K562 (cell line): Measurements from ENCODE around the gene CPSF7. TPM values are rescaled to one million over a fixed set of nuclear protein-coding genes. Genes with fewer than 3 reads are reported as not detected.

Experiments
- BRD4 ChIP-seq: fragments of 200-600 bp; sonication (generic); IDR thresholded peaks from 2 replicates; pipeline ENCODE4 v1.6.1; 2017; ENCODE audit warnings: inconsistent platforms
- CREBBP ChIP-seq: IDR thresholded peaks from one replicate; pipeline ENCODE4 v1.6.1; 2012; ENCODE audit warnings: low read depth, mild to moderate bottlenecking, control low read depth, inconsistent platforms, low read length
- E2F3 ChIP-seq: fragments of 250-450 bp; sonication (Bioruptor Pico); IDR thresholded peaks from 2 replicates; pipeline ENCODE4 v1.4.0; 2020; ENCODE audit warnings: mild to moderate bottlenecking
- FOXK2 ChIP-seq, 2 experiments: fragments of 450-650 bp; IDR thresholded peaks in 1 of 2; conservative IDR thresholded peaks in 1 of 2; 2 replicates each; pipeline ENCODE4 v1.6.1; 2016; ENCODE audit warnings: low read depth in 2 of 2, mild to moderate bottlenecking in 1 of 2
- GABPB1 ChIP-seq: sonication (generic); formaldehyde crosslinking; IDR thresholded peaks from 2 replicates; pipeline ENCODE4 v1.8.0; 2022; ENCODE audit warnings: mild to moderate bottlenecking, missing genetic modification reagents
- GABPB2 ChIP-seq: fragments of 250-450 bp; sonication (Bioruptor Pico); conservative IDR thresholded peaks from 2 replicates; pipeline ENCODE4 v1.5.1; 2021; ENCODE audit warnings: mild to moderate bottlenecking
- MCM2 ChIP-seq: fragments of 450-650 bp; IDR thresholded peaks from 2 replicates; pipeline ENCODE4 v1.6.1; 2017; ENCODE audit warnings: low read depth, mild to moderate bottlenecking
- NONO ChIP-seq, 2 experiments: fragments of 200-400 bp in 1 of 2; fragments of 450-650 bp in 1 of 2; formaldehyde crosslinking in 1 of 2; IDR thresholded peaks; 2 replicates each; pipeline ENCODE4 v1.6.1; 2017; ENCODE audit warnings: low read depth in 2 of 2, mild to moderate bottlenecking in 2 of 2, moderate library complexity in 2 of 2, low read length in 1 of 2
- RBM22 ChIP-seq: fragments of 200-400 bp; formaldehyde crosslinking; IDR thresholded peaks from 2 replicates; pipeline ENCODE4 v1.6.1; 2018; ENCODE audit warnings: low read length, low read depth; ENCODE audit not compliant: poor library complexity, severe bottlenecking
- TAF15 ChIP-seq: fragments of 200-400 bp; formaldehyde crosslinking; IDR thresholded peaks from 2 replicates; pipeline ENCODE4 v1.6.1; 2017; ENCODE audit warnings: mild to moderate bottlenecking, low read depth, low read length, moderate library complexity
- TCFL5 ChIP-seq: fragments of 250-450 bp; sonication (Bioruptor Pico); conservative IDR thresholded peaks from 2 replicates; pipeline ENCODE4 v1.6.1; 2021; ENCODE audit warnings: mild to moderate bottlenecking, moderate library complexity, matching md5 sums
- THAP7 ChIP-seq: fragments of 250-450 bp; sonication (Bioruptor Pico); IDR thresholded peaks from 2 replicates; pipeline ENCODE4 v1.5.0; 2021
- VEZF1 ChIP-seq: fragments of 200-800 bp; sonication (Bioruptor generic); IDR thresholded peaks from 2 replicates; pipeline ENCODE4 v1.6.1; 2017; ENCODE audit warnings: missing genetic modification characterization, missing compliant biosample characterization
- XRCC3 ChIP-seq: fragments of 450-650 bp; IDR thresholded peaks from 2 replicates; pipeline ENCODE4 v1.6.1; 2017; ENCODE audit warnings: mild to moderate bottlenecking, moderate library complexity
- ZEB2 ChIP-seq: fragments of 450-650 bp; IDR thresholded peaks from 2 replicates; pipeline ENCODE4 v1.6.1; 2016
- ZNF408 ChIP-seq: fragments of 250-450 bp; sonication (Bioruptor Pico); IDR thresholded peaks from 2 replicates; pipeline ENCODE4 v1.4.0; 2020; ENCODE audit warnings: low read depth, mild to moderate bottlenecking, moderate library complexity
- ZNF740 ChIP-seq, 3 experiments: fragments of 200-800 bp in 1 of 3; sonication (Bioruptor generic) in 1 of 3; sonication (generic) in 1 of 3; formaldehyde crosslinking in 1 of 3; IDR thresholded peaks; 2 replicates each; pipeline versions ENCODE4 v1.6.1 to v1.8.0; 2016 to 2022; ENCODE audit warnings: mild to moderate bottlenecking in 2 of 3, missing compliant biosample characterization in 2 of 3, missing genetic modification characterization in 2 of 3, missing genetic modification reagents in 1 of 3
- polyA plus RNA-seq, 8 experiments: library from polyadenylated mRNA; depleted of rRNA in 4 of 8; stranded (reverse) in 5 of 8; unstranded in 3 of 8; fragments of >200 nt; fragmentation: Nextera tagmentation in 2 of 8; fragmentation: Illumina TruSeq in 1 of 8; extraction: Ambion mirVana in 2 of 8; extraction: Trizol in 1 of 8; gene quantifications; 2 replicates each; pipeline versions ENCODE4 v1.2.1 to v1.2.3, GENCODE V29; 2011 to 2014; ENCODE audit warnings: inconsistent platforms in 1 of 8, missing spikeins in 1 of 8
- total RNA-seq, 7 experiments: library from RNA; depleted of rRNA in 6 of 7; stranded (reverse); fragments of >200 nt in 6 of 7; fragmentation: Illumina TruSeq in 2 of 7; extraction: Trizol in 2 of 7; gene quantifications; 2 replicates each; pipeline versions ENCODE4 v1.2.1 to v1.2.3, GENCODE V29; 2011 to 2021; ENCODE audit warnings: low replicate concordance in 1 of 7
- TF ChIP-seq, protein P1 (sequence below), 2 experiments: fragments of 250-450 bp in 1 of 2; fragments of 450-650 bp in 1 of 2; sonication (Bioruptor Pico) in 1 of 2; IDR thresholded peaks; 2 replicates each; pipeline versions ENCODE4 v1.6.1 to v1.8.0; 2016 to 2021; ENCODE audit warnings: mild to moderate bottlenecking in 2 of 2, moderate library complexity in 2 of 2, missing compliant biosample characterization in 1 of 2, missing genetic modification characterization in 1 of 2
- TF ChIP-seq, protein P2 (sequence below): fragments of 450-650 bp; formaldehyde crosslinking; IDR thresholded peaks from 2 replicates; pipeline ENCODE4 v1.4.0; 2022; ENCODE audit warnings: missing genetic modification characterization

Gene CPSF7
- total and polyA plus RNA-seq, 9 of the 15 experiments (the other 6 are each of a cell fraction or from before 2014, with no cell fraction given), result 14.8 to 104 (median 44.1) TPM

DNA sequence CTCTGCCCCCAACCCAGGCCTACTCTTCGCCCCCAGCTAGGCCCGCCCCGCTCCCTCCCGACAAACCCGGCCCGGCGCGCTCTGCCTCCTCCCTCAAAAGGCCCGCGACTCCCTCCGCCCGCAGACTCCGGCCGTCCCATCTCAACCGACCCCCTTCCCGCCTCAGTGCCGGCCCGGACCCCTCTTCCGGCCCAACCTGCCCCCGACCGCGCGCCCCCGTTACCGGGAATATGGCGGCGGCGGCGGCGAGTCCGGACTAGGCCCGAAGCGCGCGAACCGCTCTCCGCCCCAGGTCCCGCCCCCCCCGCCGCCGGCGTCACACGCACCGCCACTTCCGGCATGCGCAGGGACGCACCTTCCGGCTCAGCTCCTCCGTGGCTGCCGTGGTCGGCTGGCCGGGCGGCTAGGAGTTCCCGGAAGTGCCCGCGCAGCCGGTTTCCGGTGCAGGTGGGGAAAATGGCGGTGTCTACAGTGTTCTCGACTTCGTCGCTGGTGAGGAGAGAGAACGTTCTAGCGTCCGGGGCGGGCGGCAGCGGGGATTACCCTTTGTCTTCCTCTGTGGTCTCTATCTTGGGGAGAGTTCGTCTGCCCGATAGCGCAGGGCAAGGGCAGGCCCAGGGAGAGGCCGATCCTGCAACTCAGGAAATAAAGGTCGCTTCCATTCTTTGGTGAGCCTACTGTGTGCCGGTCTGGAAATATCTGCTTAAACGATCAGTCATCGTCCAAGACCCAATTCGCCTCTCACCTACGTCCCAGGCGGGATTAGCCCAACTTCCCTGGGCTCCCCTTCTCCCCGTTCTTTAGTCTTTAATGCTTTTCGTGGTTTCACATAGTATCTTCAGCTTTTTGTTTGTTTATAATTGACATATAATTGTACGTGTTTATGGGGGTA, at the start of gene CPSF7, which contains the start of gene SDHAF2 (continued):
- TF ChIP-seq, protein P1, sequence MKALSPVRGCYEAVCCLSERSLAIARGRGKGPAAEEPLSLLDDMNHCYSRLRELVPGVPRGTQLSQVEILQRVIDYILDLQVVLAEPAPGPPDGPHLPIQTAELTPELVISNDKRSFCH (CRISPR knock-in tag; IDR thresholded peaks at IDR 0.05), result no peak
- TF ChIP-seq, protein P1 (tag; IDR thresholded peaks at IDR 0.05), result peak; percentile 88
- TF ChIP-seq, protein P2, sequence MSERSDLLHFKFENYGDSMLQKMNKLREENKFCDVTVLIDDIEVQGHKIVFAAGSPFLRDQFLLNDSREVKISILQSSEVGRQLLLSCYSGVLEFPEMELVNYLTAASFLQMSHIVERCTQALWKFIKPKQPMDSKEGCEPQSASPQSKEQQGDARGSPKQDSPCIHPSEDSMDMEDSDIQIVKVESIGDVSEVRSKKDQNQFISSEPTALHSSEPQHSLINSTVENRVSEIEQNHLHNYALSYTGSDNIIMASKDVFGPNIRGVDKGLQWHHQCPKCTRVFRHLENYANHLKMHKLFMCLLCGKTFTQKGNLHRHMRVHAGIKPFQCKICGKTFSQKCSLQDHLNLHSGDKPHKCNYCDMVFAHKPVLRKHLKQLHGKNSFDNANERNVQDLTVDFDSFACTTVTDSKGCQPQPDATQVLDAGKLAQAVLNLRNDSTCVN (CRISPR knock-in tag), result peak; percentile 95
- peak in 1 of 2 experiments; percentile 83; a peak in 2 of 4 replicates for TF ChIP-seq NONO (IDR thresholded peaks at IDR 0.05; ENCODE audit: low read depth in 2 of 2, low read length in 1 of 2)
- TF ChIP-seq TAF15, result no peak
- no peak for TF ChIP-seq MCM2
- TF ChIP-seq GABPB1 (CRISPR knock-in tag), result peak; percentile 98
- TF ChIP-seq XRCC3, result no peak
- TF ChIP-seq RBM22, result peak; percentile 90
- peak; percentile 93 for TF ChIP-seq VEZF1
- no peak for TF ChIP-seq ZNF408 (CRISPR knock-in tag)
- peak; percentile 88 for TF ChIP-seq ZNF740 (CRISPR knock-in tag; IDR thresholded peaks at IDR 0.05)
- peak in 1 of 2 experiments; percentile 66; a peak in 1 of 4 replicates for TF ChIP-seq ZNF740 (tag; IDR thresholded peaks at IDR 0.05)
- 0 out of 2 replicates have a peak, but pooled peaks have one; percentile 9 for TF ChIP-seq ZEB2
- TF ChIP-seq BRD4, result peak; percentile 61; the same call in 1 of the 2 replicates
- no peak; the same call in 1 of the 2 replicates for TF ChIP-seq GABPB2 (CRISPR knock-in tag)
- peak; percentile 84 for TF ChIP-seq E2F3 (CRISPR knock-in tag)
- TF ChIP-seq THAP7 (CRISPR knock-in tag), result no peak
- TF ChIP-seq TCFL5 (CRISPR knock-in tag), result no peak
- TF ChIP-seq FOXK2 (conservative IDR thresholded peaks at IDR 0.05 in 1 of 2, IDR thresholded peaks at IDR 0.05 in 1 of 2; ENCODE audit: low read depth in 2 of 2), result peak; percentile 22 to 40; a peak in 2 of 4 replicates
- TF ChIP-seq CREBBP, result no peak
